Measurements from ENCODE around the gene PIAS4.

Gene PIAS4

DNA sequence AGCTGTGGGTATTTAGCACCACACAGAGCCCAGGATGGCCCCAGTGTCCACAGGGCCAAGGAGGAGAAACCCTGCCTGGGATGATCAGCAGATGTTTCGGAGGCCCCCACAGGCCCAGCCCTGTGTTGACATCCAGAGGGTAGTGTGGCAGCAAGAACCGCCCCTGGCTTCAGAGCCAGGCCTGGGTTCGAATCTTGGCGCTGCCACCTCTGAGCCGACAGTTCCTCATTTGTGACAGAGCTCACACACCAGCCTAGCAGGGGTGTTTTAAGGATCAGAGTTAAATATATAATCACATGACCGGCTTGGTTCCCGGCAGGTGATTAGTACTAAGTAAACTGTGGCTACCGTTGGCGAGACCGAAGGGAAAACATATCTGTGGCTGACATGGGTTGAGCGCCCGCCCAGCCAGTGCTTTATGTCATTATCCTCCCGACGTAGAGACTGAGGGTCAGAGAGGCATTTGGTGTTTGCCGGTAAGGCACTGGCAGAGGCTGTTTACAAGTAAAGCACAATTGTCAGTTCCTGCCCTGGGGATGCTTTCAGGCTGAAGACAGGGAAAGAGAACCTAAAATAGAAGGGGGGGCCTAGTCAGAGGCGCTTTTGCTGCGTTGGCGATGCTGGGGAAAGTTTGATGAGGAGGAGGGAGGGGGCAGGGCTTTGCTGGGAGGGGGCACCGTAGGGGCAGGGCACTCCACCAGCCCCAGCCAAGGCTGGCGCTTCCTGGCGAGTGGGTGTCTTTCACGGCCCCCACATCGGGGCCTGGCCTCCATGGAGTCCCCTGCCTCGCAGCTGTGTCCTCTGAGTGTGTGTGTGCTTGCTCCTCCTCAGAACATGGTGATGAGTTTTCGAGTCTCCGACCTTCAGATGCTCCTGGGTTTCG lies 4.8 kb downstream of the PIAS4 start:
- TF ChIP-seq EZH2phosphoT487 (IDR thresholded peaks at IDR 0.05; ENCODE audit: borderline replicate concordance, low read length), result no peak
- TF ChIP-seq, protein P1, sequence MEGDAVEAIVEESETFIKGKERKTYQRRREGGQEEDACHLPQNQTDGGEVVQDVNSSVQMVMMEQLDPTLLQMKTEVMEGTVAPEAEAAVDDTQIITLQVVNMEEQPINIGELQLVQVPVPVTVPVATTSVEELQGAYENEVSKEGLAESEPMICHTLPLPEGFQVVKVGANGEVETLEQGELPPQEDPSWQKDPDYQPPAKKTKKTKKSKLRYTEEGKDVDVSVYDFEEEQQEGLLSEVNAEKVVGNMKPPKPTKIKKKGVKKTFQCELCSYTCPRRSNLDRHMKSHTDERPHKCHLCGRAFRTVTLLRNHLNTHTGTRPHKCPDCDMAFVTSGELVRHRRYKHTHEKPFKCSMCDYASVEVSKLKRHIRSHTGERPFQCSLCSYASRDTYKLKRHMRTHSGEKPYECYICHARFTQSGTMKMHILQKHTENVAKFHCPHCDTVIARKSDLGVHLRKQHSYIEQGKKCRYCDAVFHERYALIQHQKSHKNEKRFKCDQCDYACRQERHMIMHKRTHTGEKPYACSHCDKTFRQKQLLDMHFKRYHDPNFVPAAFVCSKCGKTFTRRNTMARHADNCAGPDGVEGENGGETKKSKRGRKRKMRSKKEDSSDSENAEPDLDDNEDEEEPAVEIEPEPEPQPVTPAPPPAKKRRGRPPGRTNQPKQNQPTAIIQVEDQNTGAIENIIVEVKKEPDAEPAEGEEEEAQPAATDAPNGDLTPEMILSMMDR (IDR thresholded peaks at IDR 0.05; ENCODE audit: low read depth, low read length, poor library complexity, severe bottlenecking), result no peak
- Histone ChIP-seq H4K20me1 (ENCODE audit: control insufficient read depth, insufficient read depth, low read depth, low read length) (peaks cover 5% of the 10 kb centered on the region; the same call in 1 of the 2 replicates), H3K79me2 (ENCODE audit: control insufficient read depth, low read length) (peaks cover 74% of the 10 kb centered on the region)

DNA sequence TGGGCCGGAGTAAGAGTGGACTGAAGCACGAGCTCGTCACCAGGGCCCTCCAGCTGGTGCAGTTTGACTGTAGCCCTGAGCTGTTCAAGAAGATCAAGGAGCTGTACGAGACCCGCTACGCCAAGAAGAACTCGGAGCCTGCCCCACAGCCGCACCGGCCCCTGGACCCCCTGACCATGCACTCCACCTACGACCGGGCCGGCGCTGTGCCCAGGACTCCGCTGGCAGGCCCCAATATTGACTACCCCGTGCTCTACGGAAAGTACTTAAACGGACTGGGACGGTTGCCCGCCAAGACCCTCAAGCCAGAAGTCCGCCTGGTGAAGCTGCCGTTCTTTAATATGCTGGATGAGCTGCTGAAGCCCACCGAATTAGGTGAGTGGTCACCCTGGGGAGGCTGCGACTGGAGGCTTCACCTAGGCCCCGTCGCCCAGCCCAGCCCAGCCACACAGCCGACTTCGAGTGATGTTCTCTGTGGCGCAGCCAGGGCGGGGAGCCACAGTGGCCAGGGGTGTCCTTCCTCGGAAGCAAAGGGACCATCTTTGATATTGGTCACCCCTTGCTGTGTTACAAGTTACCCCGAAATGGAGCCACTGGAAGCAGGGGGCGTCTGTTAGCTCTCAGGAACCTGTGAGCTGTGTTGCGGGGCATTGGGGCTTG lies 5.6 kb downstream of the PIAS4 start:
- H3K4me1 ChIP-seq (ENCODE audit: control insufficient read depth, low read length), result peaks cover 11% of the 10 kb centered on the region
- H3K9me3 ChIP-seq (ENCODE audit: control insufficient read depth, insufficient read depth, low read length), result no peaks in the 10 kb centered on the region
- peaks cover 5% of the 10 kb centered on the region; the same call in 1 of the 2 replicates for H4K20me1 ChIP-seq (ENCODE audit: control insufficient read depth, insufficient read depth, low read depth, low read length)
- TF ChIP-seq EZH2phosphoT487 (IDR thresholded peaks at IDR 0.05; ENCODE audit: borderline replicate concordance, low read length), result no peak
- TF ChIP-seq, protein P1 (IDR thresholded peaks at IDR 0.05; ENCODE audit: low read depth, low read length, poor library complexity, severe bottlenecking), result no peak
- H3K79me2 ChIP-seq (ENCODE audit: control insufficient read depth, low read length), result peaks cover 73% of the 10 kb centered on the region
- no peak overlapping the region for H3K27ac ChIP-seq (ENCODE audit: low read depth, low read length)
- H3K27me3 ChIP-seq (ENCODE audit: control insufficient read depth, low read length), result no peaks in the 10 kb centered on the region
- peaks cover 28% of the 10 kb centered on the region for H3K36me3 ChIP-seq (ENCODE audit: control insufficient read depth, low read length)
- H3K9me2 ChIP-seq (replicated peaks; ENCODE audit: control insufficient read depth, low read length), result no peaks in the 10 kb centered on the region
- no peaks in the 10 kb centered on the region for H3F3A ChIP-seq (ENCODE audit: control insufficient read depth, insufficient read depth)
- H3K4me2 ChIP-seq (ENCODE audit: low read length), result no peak overlapping the region
- no peak overlapping the region for H3K4me3 ChIP-seq (ENCODE audit: low read length)

More for the DNA sequence above, 4.8 kb downstream of the PIAS4 start:
- H3K4me3 ChIP-seq (ENCODE audit: low read length), result no peak overlapping the region
- no peak overlapping the region for H3K27ac ChIP-seq (ENCODE audit: low read depth, low read length)
- H3K27me3 ChIP-seq (ENCODE audit: control insufficient read depth, low read length), result no peaks in the 10 kb centered on the region
- peaks cover 28% of the 10 kb centered on the region for H3K36me3 ChIP-seq (ENCODE audit: control insufficient read depth, low read length)
- H3K4me2 ChIP-seq (ENCODE audit: low read length), result no peak overlapping the region
- peaks cover 11% of the 10 kb centered on the region for H3K4me1 ChIP-seq (ENCODE audit: control insufficient read depth, low read length)
- H3F3A ChIP-seq (ENCODE audit: control insufficient read depth, insufficient read depth), result no peaks in the 10 kb centered on the region
- H3K9me3 ChIP-seq (ENCODE audit: control insufficient read depth, insufficient read depth, low read length), result no peaks in the 10 kb centered on the region
- H3K9me2 ChIP-seq (replicated peaks; ENCODE audit: control insufficient read depth, low read length), result no peaks in the 10 kb centered on the region

DNA sequence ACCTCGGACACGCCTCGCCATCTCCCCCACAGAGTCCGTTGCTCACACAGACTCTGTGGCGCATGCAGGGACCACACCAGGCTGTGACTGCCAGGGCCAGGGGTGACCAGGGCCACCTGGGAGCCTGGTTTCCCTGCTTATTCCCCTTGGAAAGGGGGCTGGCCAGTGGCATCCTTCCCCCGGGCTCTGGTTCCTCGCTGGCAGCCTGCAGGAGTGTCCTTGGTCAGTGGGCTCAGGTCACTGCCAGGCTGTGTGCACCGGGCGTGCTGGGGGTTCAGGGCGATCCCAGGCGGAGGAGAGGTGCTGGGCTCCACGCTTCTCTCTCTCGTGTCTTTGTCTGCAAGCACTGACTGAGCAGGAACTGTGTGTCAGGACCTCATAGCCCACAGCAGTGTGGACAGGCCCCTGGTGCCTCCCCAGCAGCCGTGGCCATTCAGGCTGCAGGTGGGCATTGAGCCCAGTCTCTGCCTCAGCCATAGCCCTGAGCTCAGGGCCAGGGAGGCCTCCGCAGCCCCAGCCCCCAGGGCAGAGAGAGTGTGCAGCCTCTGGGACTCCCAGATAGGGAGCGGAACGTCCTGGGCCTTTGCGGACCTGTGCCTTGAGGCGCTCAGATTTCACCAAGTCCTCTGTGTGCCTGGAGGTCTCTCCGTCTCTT lies 6.5 kb downstream of the PIAS4 start:
- no peaks in the 10 kb centered on the region for H3K9me2 ChIP-seq (replicated peaks; ENCODE audit: control insufficient read depth, low read length)
- H3K27me3 ChIP-seq (ENCODE audit: control insufficient read depth, low read length), result no peaks in the 10 kb centered on the region
- H3F3A ChIP-seq (ENCODE audit: control insufficient read depth, insufficient read depth), result no peaks in the 10 kb centered on the region
- H3K27ac ChIP-seq (ENCODE audit: low read depth, low read length), result no peak overlapping the region
- TF ChIP-seq, protein P1 (IDR thresholded peaks at IDR 0.05; ENCODE audit: low read depth, low read length, poor library complexity, severe bottlenecking), result no peak
- no peak for TF ChIP-seq EZH2phosphoT487 (IDR thresholded peaks at IDR 0.05; ENCODE audit: borderline replicate concordance, low read length)
- H3K4me3 ChIP-seq (ENCODE audit: low read length), result no peak overlapping the region
- H3K4me1 ChIP-seq (ENCODE audit: control insufficient read depth, low read length), result peaks cover 3% of the 10 kb centered on the region
- H3K9me3 ChIP-seq (ENCODE audit: control insufficient read depth, insufficient read depth, low read length), result no peaks in the 10 kb centered on the region
- peaks cover 28% of the 10 kb centered on the region for H3K36me3 ChIP-seq (ENCODE audit: control insufficient read depth, low read length)
- H3K4me2 ChIP-seq (ENCODE audit: low read length), result no peak overlapping the region
- H4K20me1 ChIP-seq (ENCODE audit: control insufficient read depth, insufficient read depth, low read depth, low read length), result peaks cover 4% of the 10 kb centered on the region; the same call in 1 of the 2 replicates
- H3K79me2 ChIP-seq (ENCODE audit: control insufficient read depth, low read length), result peaks cover 73% of the 10 kb centered on the region
